ENCODE measurements around the gene MYO7B. TPM values are rescaled to one million over a fixed set of nuclear protein-coding genes. Genes with fewer than 3 reads are reported as not detected.

The MYO7B gene
- total and polyA plus RNA-seq, 8 donors = under 0.01 to 155 (median 0.48) TPM; not detected in 2

- Histone ChIP-seq H3K4me3 (no peak overlapping the region), H3K4me1 (peaks cover 0 to 46% (median 28%) of the 10 kb centered on the region in 4 donors), H3K27ac (peak overlapping the region in 1 of 5 donors; percentile 90), H3K36me3 (no peaks in the 10 kb centered on the region), H3K9me3 (no peaks in the 10 kb centered on the region), H3K27me3 (peaks cover 0 to 5% (median 0%) of the 10 kb centered on the region in 3 donors)
- no peak for DNase-seq
- TF ChIP-seq CTCF (IDR thresholded peaks at IDR 0.05) = no peak
- intact Hi-C loops (cut with DNase I; ENCODE audit: low total_unique reads) = no loop called here
- 82 to 89% (median 88%) methylated on average over 8 to 16 of the region's 16 CpGs for WGBS, 5 donors
Observed at GRCh38 chr2:127631541-127631996, 96.1 kb downstream of the MYO7B start.

- intact Hi-C loops (cut with DNase I; ENCODE audit: low total_unique reads) = no loop called here
- Histone ChIP-seq H3K4me1 (peaks cover 2 to 52% (median 32%) of the 10 kb centered on the region in 4 donors), H3K4me3 (no peak overlapping the region), H3K36me3 (no peaks in the 10 kb centered on the region), H3K9me3 (no peaks in the 10 kb centered on the region), H3K27me3 (peaks cover 0 to under 1% (median 0%) of the 10 kb centered on the region in 3 donors), H3K27ac (peak overlapping the region in 1 of 5 donors; percentile 90)
- 70 to 90% (median 84%) methylated on average over 14 to 17 of the region's 17 CpGs for WGBS, 5 donors
- DNase-seq = peak in 1 of 2 donors; percentile 8
- TF ChIP-seq EP300 (IDR thresholded peaks at IDR 0.05) = no peak
- no peak for TF ChIP-seq CTCF (IDR thresholded peaks at IDR 0.05)
- TF ChIP-seq POLR2A (IDR thresholded peaks at IDR 0.05) = no peak
- no peak for TF ChIP-seq POLR2AphosphoS5 (IDR thresholded peaks at IDR 0.05)
Observed at GRCh38 chr2:127631997-127632581, 96.6 kb downstream of the MYO7B start.

- Histone ChIP-seq H3K4me3 (no peak overlapping the region), H3K4me1 (peaks cover 10 to 59% (median 40%) of the 10 kb centered on the region in 4 donors), H3K27me3 (no peaks in the 10 kb centered on the region), H3K27ac (peak overlapping the region in 2 of 5 donors; percentile 10 to 90), H3K36me3 (no peaks in the 10 kb centered on the region), H3K9me3 (no peaks in the 10 kb centered on the region)
- no peak for DNase-seq
- TF ChIP-seq POLR2A (IDR thresholded peaks at IDR 0.05) = no peak
- TF ChIP-seq CTCF (IDR thresholded peaks at IDR 0.05) = no peak
- no peak for TF ChIP-seq POLR2AphosphoS5 (IDR thresholded peaks at IDR 0.05)
- TF ChIP-seq EP300 (IDR thresholded peaks at IDR 0.05) = no peak
- 74 to 88% (median 82%) methylated on average over 10 to 25 of the region's 25 CpGs for WGBS, 5 donors
- intact Hi-C loops (cut with DNase I; ENCODE audit: low total_unique reads) = no loop called here
Observed at GRCh38 chr2:127632592-127633489, 97.4 kb downstream of the MYO7B start.

GRCh38 chr2:127633556-127634065, 98.1 kb downstream of the MYO7B start:
- H3K36me3 ChIP-seq = peaks cover 0 to 4% (median 1%) of the 10 kb centered on the region in 4 donors
- intact Hi-C loops (cut with DNase I; ENCODE audit: low total_unique reads) = no loop called here
- no peaks in the 10 kb centered on the region for H3K27me3 ChIP-seq
- no peak for TF ChIP-seq CTCF (IDR thresholded peaks at IDR 0.05)
- TF ChIP-seq POLR2AphosphoS5 (IDR thresholded peaks at IDR 0.05) = no peak
- no peak for TF ChIP-seq EP300 (IDR thresholded peaks at IDR 0.05)
- no peak for TF ChIP-seq POLR2A (IDR thresholded peaks at IDR 0.05)
- no peak for DNase-seq
- H3K4me1 ChIP-seq = peaks cover 18 to 67% (median 47%) of the 10 kb centered on the region in 4 donors
- no peak overlapping the region for H3K4me3 ChIP-seq
- no peaks in the 10 kb centered on the region for H3K9me3 ChIP-seq
- peak overlapping the region in 3 of 5 donors; percentile 10 to 90 (median 32) for H3K27ac ChIP-seq
- 70 to 88% (median 80%) methylated on average over 9 of the region's 9 CpGs for WGBS, 5 donors

All from stomach (tissue), 9 donors.